DND-41 (cell line): ENCODE results near the gene SLC23A2.

Source experiments
- CTCF ChIP-seq: IDR thresholded peaks from 2 replicates; pipeline ENCODE4 v1.5.1; 2012; ENCODE audit warnings: borderline replicate concordance, low read length, moderate library complexity, mild to moderate bottlenecking; ENCODE audit not compliant: poor library complexity, severe bottlenecking; ENCODE audit errors: extremely low read depth
- EZH2 ChIP-seq: IDR thresholded peaks from 3 replicates; pipeline ENCODE4 v1.6.1; 2012; ENCODE audit warnings: borderline replicate concordance, low read depth, mild to moderate bottlenecking, moderate library complexity, low read length, inconsistent platforms; ENCODE audit not compliant: severe bottlenecking

GRCh38 chr20:4951299-4951698, 50.0 kb downstream of the SLC23A2 start:
- TF ChIP-seq CTCF (no peak), EZH2 (no peak)
